Posterior cingulate gyrus (tissue), 11 donors: ENCODE results near the gene GNG8.

ENCODE experiments used
- DNase-seq, 10 donors: peaks; one replicate each; pipeline versions ENCODE4 v3.0.0 to v3.0.0-alpha.2; 2020 to 2021; ENCODE audit warnings: mixed read lengths in 3 of 10
- intact Hi-C: fragments of 100-400 bp; cut with DNase I; formaldehyde crosslinking; loops from one replicate; pipeline ENCODE4 v1.15.1; 2023

The GNG8 gene

GRCh38 chr19:46606019-46606418 lies 30.0 kb downstream of the GNG8 start:
- intact Hi-C loops, result no loop called here
- DNase-seq, result peak in 4 of 10 donors; percentile 49 to 91 (median 78)

GRCh38 chr19:46605356-46605821 lies 30.6 kb downstream of the GNG8 start:
- intact Hi-C loops, result no loop called here
- peak in 3 of 10 donors; percentile 23 to 75 (median 57) for DNase-seq

GRCh38 chr19:46604781-46605355 lies 31.1 kb downstream of the GNG8 start:
- peak in 5 of 10 donors; percentile 32 to 83 (median 58) for DNase-seq
- intact Hi-C loops, result no loop called here

- intact Hi-C loops, result no loop called here
- DNase-seq, result peak in 3 of 10 donors; percentile 1 to 88 (median 73)
Measured at GRCh38 chr19:46603752-46604231, 32.2 kb downstream of the GNG8 start.

- intact Hi-C loops, result no loop called here
- peak in 1 of 10 donors; percentile 63 for DNase-seq
Measured at GRCh38 chr19:46603195-46603637, 32.8 kb downstream of the GNG8 start.

- peak in 3 of 10 donors; percentile 35 to 86 (median 79) for DNase-seq
- intact Hi-C loops, result no loop called here
Measured at GRCh38 chr19:46602392-46603194, 33.4 kb downstream of the GNG8 start.

GRCh38 chr19:46601318-46602224 lies 34.4 kb downstream of the GNG8 start, which contains the start of gene CALM3:
Gene CALM3 (plus strand): TSS chr19:46601330. CDS start chr19:46601435, 105 bp downstream.
- intact Hi-C loops, result no loop called here
- peak in 2 of 10 donors; percentile 54 to 72 for DNase-seq

GRCh38 chr19:46600384-46601317 lies 35.4 kb downstream of the GNG8 start:
- intact Hi-C loops, result no loop called here
- DNase-seq, result peak; percentile 92 to 99 (median 96)

GRCh38 chr19:46599716-46600373 lies 36.2 kb downstream of the GNG8 start:
- intact Hi-C loops, result no loop called here

GRCh38 chr19:46598372-46598917 lies 37.6 kb downstream of the GNG8 start:
- intact Hi-C loops, result no loop called here
- no peak for DNase-seq

More at GRCh38 chr19:46599716-46600373, 36.2 kb downstream of the GNG8 start:
- DNase-seq, result peak in 2 of 10 donors; percentile 24 to 47

GRCh38 chr19:46596008-46596407 lies 40.0 kb downstream of the GNG8 start:
- intact Hi-C loops, result no loop called here
- no peak for DNase-seq

GRCh38 chr19:46591870-46592269 lies 44.1 kb downstream of the GNG8 start:
- no peak for DNase-seq
- intact Hi-C loops, result no loop called here

GRCh38 chr19:46591254-46591653 lies 44.7 kb downstream of the GNG8 start:
- intact Hi-C loops, result no loop called here

GRCh38 chr19:46587861-46588260 lies 48.1 kb downstream of the GNG8 start:
- intact Hi-C loops, result no loop called here
- no peak for DNase-seq

More at GRCh38 chr19:46591254-46591653, 44.7 kb downstream of the GNG8 start:
- no peak for DNase-seq

GRCh38 chr19:46586294-46586693 lies 49.7 kb downstream of the GNG8 start:
- no peak for DNase-seq
- intact Hi-C loops, result no loop called here

GRCh38 chr19:46585539-46585938 lies 50.5 kb downstream of the GNG8 start:
- no peak for DNase-seq
- intact Hi-C loops, result no loop called here
